Trophoblast cell (in vitro differentiated cells and primary cell): ENCODE data around the gene NRF1.

Experiments
- DNase-seq, 2 donors: peaks; one replicate each; pipeline ENCODE4 v3.0.0-alpha.2; 2016
- H2AFZ ChIP-seq: 2 replicates; pipeline ENCODE4 v1.6.1; 2013; ENCODE audit warnings: low read length, moderate library complexity, mild to moderate bottlenecking; ENCODE audit not compliant: insufficient read depth, poor library complexity
- H2AK5ac ChIP-seq: 2 replicates; pipeline ENCODE4 v1.6.1; 2013; ENCODE audit warnings: mild to moderate bottlenecking, low read length
- H2BK120ac ChIP-seq: 2 replicates; pipeline ENCODE4 v1.6.1; 2013; ENCODE audit warnings: low read length, mild to moderate bottlenecking, moderate library complexity; ENCODE audit not compliant: insufficient read depth, poor library complexity
- H2BK12ac ChIP-seq: 2 replicates; pipeline ENCODE4 v1.6.1; 2013; ENCODE audit warnings: mild to moderate bottlenecking, low read length, moderate library complexity
- H2BK5ac ChIP-seq: 2 replicates; pipeline ENCODE4 v1.6.1; 2013; ENCODE audit warnings: low read length, low read depth, moderate library complexity, mild to moderate bottlenecking; ENCODE audit not compliant: poor library complexity
- H3K14ac ChIP-seq: 2 replicates; pipeline ENCODE4 v1.6.1; 2013; ENCODE audit warnings: mild to moderate bottlenecking, low read length
- H3K18ac ChIP-seq: 2 replicates; pipeline ENCODE4 v1.6.1; 2013; ENCODE audit warnings: mild to moderate bottlenecking, low read length
- H3K23ac ChIP-seq: 2 replicates; pipeline ENCODE4 v1.6.1; 2013; ENCODE audit warnings: low read length
- H3K27ac ChIP-seq: 2 replicates; pipeline ENCODE4 v1.5.1; 2013; ENCODE audit warnings: low read depth, mild to moderate bottlenecking, inconsistent platforms, low read length, moderate library complexity
- H3K27me3 ChIP-seq: 2 replicates; pipeline ENCODE4 v1.6.1; 2013; ENCODE audit warnings: inconsistent platforms, mild to moderate bottlenecking, low read length, moderate library complexity; ENCODE audit not compliant: insufficient read depth
- H3K36me3 ChIP-seq, 2 experiments: 1 replicate in 1 of 2; 2 replicates in 1 of 2; pipeline ENCODE4 v1.6.1; 2013; ENCODE audit warnings: low read length in 2 of 2, mild to moderate bottlenecking in 2 of 2, moderate library complexity in 1 of 2; ENCODE audit not compliant: insufficient read depth in 2 of 2, control insufficient read depth in 1 of 2
- H3K4ac ChIP-seq: 2 replicates; pipeline ENCODE4 v1.6.1; 2013; ENCODE audit warnings: low read depth, mild to moderate bottlenecking, low read length, moderate library complexity
- H3K4me1 ChIP-seq, 2 experiments: 1 replicate in 1 of 2; 2 replicates in 1 of 2; pipeline ENCODE4 v1.6.1; 2013; ENCODE audit warnings: low read length in 2 of 2, mild to moderate bottlenecking in 2 of 2, moderate library complexity in 1 of 2; ENCODE audit not compliant: insufficient read depth in 2 of 2, control insufficient read depth in 1 of 2
- H3K4me2 ChIP-seq: 2 replicates; pipeline ENCODE4 v1.6.1; 2013; ENCODE audit warnings: inconsistent platforms, mild to moderate bottlenecking, low read length, moderate library complexity
- H3K4me3 ChIP-seq: 2 replicates; pipeline ENCODE4 v1.5.1; 2013; ENCODE audit warnings: mild to moderate bottlenecking, low read depth, low read length, inconsistent platforms
- H3K79me1 ChIP-seq: one replicate; pipeline ENCODE4 v1.6.1; 2013; ENCODE audit warnings: low read length
- H3K79me2 ChIP-seq: 2 replicates; pipeline ENCODE4 v1.6.1; 2013; ENCODE audit warnings: low read length, mild to moderate bottlenecking; ENCODE audit not compliant: control insufficient read depth, insufficient read depth, poor library complexity
- H3K9ac ChIP-seq: 2 replicates; pipeline ENCODE4 v1.6.1; 2013; ENCODE audit warnings: mild to moderate bottlenecking, low read length
- H3K9me3 ChIP-seq: 2 replicates; pipeline ENCODE4 v1.6.1; 2013; ENCODE audit warnings: low read depth, mild to moderate bottlenecking, control low read depth, inconsistent platforms, low read length; ENCODE audit not compliant: insufficient read depth
- H4K12ac ChIP-seq: 2 replicates; pipeline ENCODE4 v1.6.1; 2013; ENCODE audit warnings: low read depth, mild to moderate bottlenecking, low read length, moderate library complexity
- H4K8ac ChIP-seq: 2 replicates; pipeline ENCODE4 v1.6.1; 2013; ENCODE audit warnings: low read depth, mild to moderate bottlenecking, low read length, moderate library complexity
- H4K91ac ChIP-seq: one replicate; pipeline ENCODE4 v1.6.1; 2013; ENCODE audit warnings: low read depth, mild to moderate bottlenecking, low read length, moderate library complexity
- WGBS: extraction: QIAGEN DNeasy Blood & Tissue Kit; methylation state at CpG from one replicate; pipeline ENCODE4 v1.1.7; 2013; ENCODE audit warnings: missing lambda C conversion rate; ENCODE audit not compliant: insufficient read length, insufficient coverage; ENCODE audit errors: extremely low coverage; 5-methylcytosine and 5-hydroxymethylcytosine counted together

The NRF1 gene

DNA sequence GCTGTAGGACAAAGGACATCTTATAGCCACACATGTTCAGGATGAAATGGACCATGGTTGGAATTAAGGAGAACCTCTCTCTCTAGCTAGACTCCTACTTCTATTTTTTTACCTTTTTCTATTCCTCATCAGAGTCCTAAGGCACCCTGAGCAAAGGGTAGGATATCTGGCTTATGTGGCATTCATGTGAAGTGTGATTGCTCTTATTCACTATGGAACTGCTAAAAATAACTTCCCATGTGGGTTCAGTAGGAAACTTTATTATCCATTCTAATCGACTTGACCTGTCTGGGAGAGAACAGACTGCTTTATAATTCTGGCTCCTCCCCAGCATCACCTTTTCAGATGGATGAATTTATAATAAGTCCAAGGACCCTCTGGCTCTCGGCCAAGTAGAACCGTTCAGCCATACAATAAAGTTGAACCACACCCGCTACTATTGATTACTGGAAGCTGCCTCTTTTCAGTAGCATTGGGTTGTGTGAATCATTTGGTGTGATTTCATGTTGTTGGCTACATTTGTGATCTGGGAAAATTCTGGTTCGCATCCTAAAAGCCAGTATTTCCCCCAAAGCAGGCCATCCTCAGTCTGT is 117.5 kb downstream of the NRF1 start:
- no peak overlapping the region for H4K12ac ChIP-seq
- no peak overlapping the region for H2BK120ac ChIP-seq
- no peak overlapping the region for H3K9ac ChIP-seq
- H2AFZ ChIP-seq, result no peak overlapping the region
- no peak for DNase-seq
- no peaks in the 10 kb centered on the region for H3K79me1 ChIP-seq
- peaks cover 4 to 17% of the 10 kb centered on the region in 2 experiments for H3K36me3 ChIP-seq
- no peak overlapping the region for H3K4me3 ChIP-seq
- no CpG with 5 or more reads among the region's 5 CpGs for WGBS
- peaks cover 2% of the 10 kb centered on the region for H3K9me3 ChIP-seq
- H2AK5ac ChIP-seq, result no peak overlapping the region
- H3K4me1 ChIP-seq, result no peaks in the 10 kb centered on the region
- no peak overlapping the region for H3K4me2 ChIP-seq
- H3K27me3 ChIP-seq, result no peaks in the 10 kb centered on the region
- no peak overlapping the region for H3K18ac ChIP-seq
- H4K8ac ChIP-seq, result no peak overlapping the region
- H3K23ac ChIP-seq, result no peak overlapping the region
- no peak overlapping the region for H2BK5ac ChIP-seq
- H3K4ac ChIP-seq, result no peak overlapping the region
- H4K91ac ChIP-seq, result no peak overlapping the region
- no peak overlapping the region for H3K14ac ChIP-seq
- no peak overlapping the region for H3K27ac ChIP-seq
- H3K79me2 ChIP-seq, result no peaks in the 10 kb centered on the region
- H2BK12ac ChIP-seq, result no peak overlapping the region

DNA sequence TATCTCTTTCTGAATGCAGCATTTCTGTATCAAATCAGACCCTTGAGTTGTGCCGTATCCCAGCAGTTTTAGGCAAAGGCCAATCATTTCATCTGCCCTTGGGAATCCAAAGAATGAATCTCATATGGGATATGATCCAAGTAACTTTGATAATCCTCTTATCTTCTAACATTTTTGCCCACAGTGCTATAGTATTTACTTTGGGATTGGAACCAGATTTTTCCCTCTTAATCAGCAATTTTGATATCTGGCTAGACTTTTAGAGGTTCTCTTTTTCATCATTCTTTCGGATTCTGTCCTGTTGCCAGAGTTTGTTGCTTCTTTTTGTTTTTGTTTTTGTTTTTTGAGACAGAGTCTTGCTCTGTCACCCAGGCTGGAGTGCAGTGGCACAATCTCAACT is 118.0 kb downstream of the NRF1 start:
- Histone ChIP-seq H3K23ac (no peak overlapping the region), H3K9me3 (peaks cover 2% of the 10 kb centered on the region), H2BK120ac (no peak overlapping the region), H3K4me3 (no peak overlapping the region), H3K79me2 (no peaks in the 10 kb centered on the region), H3K18ac (no peak overlapping the region), H3K27ac (no peak overlapping the region), H4K8ac (no peak overlapping the region), H2BK5ac (no peak overlapping the region), H3K4ac (no peak overlapping the region), H4K12ac (no peak overlapping the region), H2BK12ac (no peak overlapping the region), H2AFZ (no peak overlapping the region), H2AK5ac (no peak overlapping the region), H3K14ac (no peak overlapping the region), H3K4me2 (no peak overlapping the region), H3K4me1 (no peaks in the 10 kb centered on the region), H4K91ac (no peak overlapping the region), H3K36me3 (peaks cover 6 to 20% of the 10 kb centered on the region in 2 experiments), H3K27me3 (no peaks in the 10 kb centered on the region), H3K9ac (no peak overlapping the region), H3K79me1 (no peaks in the 10 kb centered on the region)
- no CpG with 5 or more reads among the region's 2 CpGs for WGBS
- no peak for DNase-seq

DNA sequence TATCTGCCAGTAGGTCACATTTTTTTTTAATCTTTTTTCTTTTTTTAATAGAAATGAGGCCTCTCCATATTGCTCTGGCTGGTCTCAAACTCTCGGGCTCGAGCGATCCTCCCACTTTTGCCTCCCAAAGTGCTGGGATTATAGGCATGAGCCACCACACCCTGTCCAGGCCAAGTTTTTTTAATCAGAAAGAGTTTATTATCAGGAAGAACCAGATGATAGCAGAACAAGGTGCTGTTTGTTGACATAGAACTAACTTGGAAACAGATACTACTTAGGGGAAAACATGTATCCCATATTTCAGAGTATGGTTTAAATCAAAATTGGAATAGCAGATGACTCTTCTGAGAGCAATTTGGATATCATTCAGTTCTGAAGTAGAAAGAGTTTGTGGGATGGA is 118.6 kb downstream of the NRF1 start:
- Histone ChIP-seq H3K36me3 (peaks cover 9 to 23% of the 10 kb centered on the region in 2 experiments), H3K4me2 (no peak overlapping the region), H2AK5ac (no peak overlapping the region), H3K4me3 (no peak overlapping the region), H4K91ac (no peak overlapping the region), H2BK120ac (no peak overlapping the region), H3K9ac (no peak overlapping the region), H3K9me3 (peaks cover 2% of the 10 kb centered on the region), H3K4me1 (no peaks in the 10 kb centered on the region), H3K27ac (no peak overlapping the region), H2BK12ac (no peak overlapping the region), H3K18ac (no peak overlapping the region), H3K4ac (no peak overlapping the region), H3K27me3 (no peaks in the 10 kb centered on the region), H3K79me1 (no peaks in the 10 kb centered on the region), H3K14ac (no peak overlapping the region), H2AFZ (no peak overlapping the region), H3K79me2 (no peaks in the 10 kb centered on the region), H3K23ac (no peak overlapping the region), H4K8ac (no peak overlapping the region), H2BK5ac (no peak overlapping the region), H4K12ac (no peak overlapping the region)
- DNase-seq, result no peak
- no CpG with 5 or more reads among the region's 3 CpGs for WGBS

DNA sequence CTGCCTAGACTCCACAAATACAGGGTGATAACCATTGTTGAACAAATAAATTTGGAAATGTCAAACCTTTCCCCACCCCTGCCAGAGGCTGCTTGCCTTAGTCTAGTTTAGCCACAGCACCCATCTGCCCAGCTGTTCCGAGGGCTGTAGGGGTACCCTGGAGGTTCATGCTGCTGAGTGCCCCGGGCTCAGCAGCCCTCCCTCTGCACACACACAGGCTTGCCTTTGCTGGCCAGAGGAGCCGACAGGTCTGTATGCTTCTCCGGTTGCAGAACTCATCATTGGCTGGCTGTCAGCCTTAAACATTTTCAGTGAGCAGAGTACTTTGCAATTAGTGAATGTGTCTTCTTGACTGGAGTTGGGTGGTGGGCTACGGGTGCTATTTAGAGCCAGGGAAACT is 122.9 kb downstream of the NRF1 start:
- no peak overlapping the region for H2BK120ac ChIP-seq
- no peak overlapping the region for H4K8ac ChIP-seq
- no peak overlapping the region for H2BK12ac ChIP-seq
- no peak overlapping the region for H2BK5ac ChIP-seq
- H4K91ac ChIP-seq, result no peak overlapping the region
- no peak overlapping the region for H3K9ac ChIP-seq
- no peak overlapping the region for H3K23ac ChIP-seq
- DNase-seq, result no peak
- peaks cover 7 to 14% of the 10 kb centered on the region in 2 experiments for H3K36me3 ChIP-seq
- no peaks in the 10 kb centered on the region for H3K79me1 ChIP-seq
- H3K4ac ChIP-seq, result no peak overlapping the region
- no peaks in the 10 kb centered on the region for H3K4me1 ChIP-seq
- H3K18ac ChIP-seq, result no peak overlapping the region
- H2AFZ ChIP-seq, result no peak overlapping the region
- no peaks in the 10 kb centered on the region for H3K9me3 ChIP-seq
- WGBS, result no CpG with 5 or more reads among the region's 5 CpGs
- no peak overlapping the region for H3K4me2 ChIP-seq
- H3K4me3 ChIP-seq, result no peak overlapping the region
- no peak overlapping the region for H4K12ac ChIP-seq
- no peaks in the 10 kb centered on the region for H3K79me2 ChIP-seq
- no peak overlapping the region for H3K14ac ChIP-seq
- H3K27ac ChIP-seq, result no peak overlapping the region
- no peaks in the 10 kb centered on the region for H3K27me3 ChIP-seq
- H2AK5ac ChIP-seq, result peak overlapping the region; percentile 13
